Cardiac muscle cell (in vitro differentiated cells and primary cell): Measurements from ENCODE around the gene SCRN1. TPM values are rescaled to one million over a fixed set of nuclear protein-coding genes. Genes with fewer than 3 reads are reported as not detected.
A peak's percentile ranks its signal among the peaks of the same experiment; 100 is the strongest.

Experiments used
- DNase-seq, 2 donors: peaks; one replicate each; pipeline versions ENCODE4 v3.0.0 to v3.0.0-alpha.2; 2010 to 2017; ENCODE audit warnings: low read depth in 1 of 2, low spot score in 1 of 2
- H3K27ac ChIP-seq: fragments of 200-600 bp; sonication (generic); 2 replicates; pipeline ENCODE4 v1.5.1; 2016
- H3K27me3 ChIP-seq: fragments of 200-600 bp; sonication (generic); 2 replicates; pipeline ENCODE4 v1.6.0; 2016; ENCODE audit warnings: control low read depth
- H3K36me3 ChIP-seq: fragments of 200-600 bp; sonication (generic); 2 replicates; pipeline ENCODE4 v1.5.1; 2016; ENCODE audit warnings: control low read depth
- H3K4me1 ChIP-seq: fragments of 200-600 bp; sonication (generic); 2 replicates; pipeline ENCODE4 v1.8.1; 2017; ENCODE audit warnings: low read depth, mild to moderate bottlenecking, mixed run types
- H3K4me3 ChIP-seq: fragments of 200-600 bp; sonication (generic); 2 replicates; pipeline ENCODE4 v1.5.1; 2016; ENCODE audit warnings: mild to moderate bottlenecking
- H3K9me3 ChIP-seq: fragments of 200-600 bp; sonication (generic); 2 replicates; pipeline ENCODE4 v1.5.1; 2017; ENCODE audit warnings: low read depth, mild to moderate bottlenecking, control low read depth
- CTCF ChIP-seq: IDR thresholded peaks from 2 replicates; pipeline ENCODE4 v1.5.1; 2012; ENCODE audit warnings: low read depth, mild to moderate bottlenecking, low read length
- polyA plus RNA-seq: library from polyadenylated mRNA; unstranded; fragments of >200 nt; fragmentation: Nextera tagmentation; extraction: Ambion mirVana; gene quantifications from 2 replicates; pipeline ENCODE4 v1.2.1, GENCODE V29; 2016
- total RNA-seq: library from RNA; depleted of rRNA; stranded (reverse); fragments of >200 nt; gene quantifications from 2 replicates; pipeline ENCODE4 v1.2.3, GENCODE V29; 2016

SCRN1 gene
- total and polyA plus RNA-seq, 2 experiments from 2014 or later = 34.3 to 48.2 TPM

GRCh38 chr7:29948587-29948986 lies 41.0 kb downstream of the SCRN1 start:
- Histone ChIP-seq H3K9me3 (no peaks in the 10 kb centered on the region), H3K36me3 (peaks cover 7% of the 10 kb centered on the region)

GRCh38 chr7:29946428-29947186 lies 43.0 kb downstream of the SCRN1 start:
- peak; percentile 42 to 60 for DNase-seq

More at GRCh38 chr7:29948587-29948986, 41.0 kb downstream of the SCRN1 start:
- DNase-seq = no peak
- TF ChIP-seq CTCF = no peak
- no peaks in the 10 kb centered on the region for H3K27me3 ChIP-seq
- no peak overlapping the region for H3K27ac ChIP-seq
- H3K4me1 ChIP-seq = no peaks in the 10 kb centered on the region
- H3K4me3 ChIP-seq = no peak overlapping the region

GRCh38 chr7:29945259-29945809 lies 44.3 kb downstream of the SCRN1 start:
- H3K4me3 ChIP-seq = no peak overlapping the region
- no peak overlapping the region for H3K27ac ChIP-seq
- no peak for TF ChIP-seq CTCF
- DNase-seq = peak in 1 of 2 donors; percentile 9
- no peaks in the 10 kb centered on the region for H3K27me3 ChIP-seq
- H3K36me3 ChIP-seq = peaks cover 20% of the 10 kb centered on the region
- no peaks in the 10 kb centered on the region for H3K4me1 ChIP-seq
- no peaks in the 10 kb centered on the region for H3K9me3 ChIP-seq

More at GRCh38 chr7:29946428-29947186, 43.0 kb downstream of the SCRN1 start:
- H3K27ac ChIP-seq = no peak overlapping the region
- peak; percentile 45 for TF ChIP-seq CTCF
- H3K36me3 ChIP-seq = peaks cover 15% of the 10 kb centered on the region
- no peaks in the 10 kb centered on the region for H3K4me1 ChIP-seq
- no peaks in the 10 kb centered on the region for H3K27me3 ChIP-seq
- H3K4me3 ChIP-seq = no peak overlapping the region
- no peaks in the 10 kb centered on the region for H3K9me3 ChIP-seq

GRCh38 chr7:29940199-29940598 lies 49.4 kb downstream of the SCRN1 start:
- Histone ChIP-seq H3K27me3 (no peaks in the 10 kb centered on the region), H3K27ac (no peak overlapping the region), H3K4me3 (no peak overlapping the region), H3K36me3 (peaks cover 38% of the 10 kb centered on the region), H3K9me3 (no peaks in the 10 kb centered on the region), H3K4me1 (no peaks in the 10 kb centered on the region)
- DNase-seq = no peak
- no peak for TF ChIP-seq CTCF

GRCh38 chr7:29937132-29937531 lies 52.5 kb downstream of the SCRN1 start:
- Histone ChIP-seq H3K4me3 (no peak overlapping the region), H3K4me1 (no peaks in the 10 kb centered on the region), H3K27me3 (no peaks in the 10 kb centered on the region), H3K9me3 (no peaks in the 10 kb centered on the region), H3K36me3 (peaks cover 23% of the 10 kb centered on the region), H3K27ac (no peak overlapping the region)
- no peak for TF ChIP-seq CTCF
- no peak for DNase-seq
